Erythroblast (primary cell): ENCODE data around the gene EPB41L1.

Experiments
- DNase-seq, 2 experiments: peaks; one replicate each; lab custom pipeline; 2025; lab: John Stamatoyannopoulos, UW
- GATA1 ChIP-seq: IDR thresholded peaks from 2 replicates; pipeline ENCODE4 v1.6.1; 2011; ENCODE audit warnings: low read depth, mild to moderate bottlenecking, control low read depth, low read length, moderate library complexity
- POLR2A ChIP-seq: IDR thresholded peaks from 2 replicates; pipeline ENCODE4 v1.6.1; 2011; ENCODE audit warnings: mild to moderate bottlenecking, low read length

EPB41L1 gene

DNA sequence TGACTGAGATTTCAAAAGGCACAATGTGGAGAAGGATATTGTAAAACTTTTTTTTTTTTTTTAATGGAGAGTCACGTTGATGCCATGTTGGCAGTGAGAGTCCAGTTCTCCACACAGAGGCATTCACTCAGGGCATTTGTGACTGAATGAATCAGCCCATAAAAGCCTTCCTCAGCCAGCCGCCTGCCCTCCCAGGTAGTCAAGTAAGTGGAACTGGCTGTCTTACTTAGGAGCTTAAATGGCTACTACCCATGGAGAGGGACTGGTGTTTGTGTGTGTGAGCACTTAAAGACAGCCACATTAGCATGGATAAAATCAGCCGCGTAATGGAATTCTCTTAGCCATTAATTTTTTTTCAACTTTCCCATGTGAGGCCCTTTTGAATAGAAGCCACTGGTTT is 94.3 kb downstream of the EPB41L1 start:
- TF ChIP-seq POLR2A (no peak), GATA1 (no peak)
- no peak for DNase-seq

GRCh38 chr20:36249450-36249849 is 94.9 kb downstream of the EPB41L1 start:
- no peak for TF ChIP-seq GATA1
- no peak for TF ChIP-seq POLR2A
- no peak for DNase-seq

DNA sequence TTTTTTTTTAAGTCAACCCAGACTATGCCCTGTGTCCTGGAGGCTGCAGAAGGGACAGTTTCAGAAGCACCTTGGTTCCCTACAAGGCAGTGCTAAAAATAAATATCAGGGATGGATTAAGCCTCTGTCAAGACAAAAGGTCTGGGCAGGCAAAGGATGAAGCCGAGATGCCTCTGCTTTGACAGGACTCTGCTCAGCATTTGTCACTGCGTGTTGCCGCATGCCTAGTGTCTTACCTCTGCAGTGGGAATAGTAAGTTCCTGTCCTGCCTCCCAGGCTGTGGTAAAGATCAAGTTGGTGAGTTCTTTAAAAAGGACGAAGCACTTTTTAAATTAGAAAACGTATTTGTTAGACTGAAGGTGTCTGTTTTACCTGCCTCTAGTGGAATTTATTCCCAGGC is 96.9 kb downstream of the EPB41L1 start:
- DNase-seq = no peak
- no peak for TF ChIP-seq GATA1
- TF ChIP-seq POLR2A = no peak

DNA sequence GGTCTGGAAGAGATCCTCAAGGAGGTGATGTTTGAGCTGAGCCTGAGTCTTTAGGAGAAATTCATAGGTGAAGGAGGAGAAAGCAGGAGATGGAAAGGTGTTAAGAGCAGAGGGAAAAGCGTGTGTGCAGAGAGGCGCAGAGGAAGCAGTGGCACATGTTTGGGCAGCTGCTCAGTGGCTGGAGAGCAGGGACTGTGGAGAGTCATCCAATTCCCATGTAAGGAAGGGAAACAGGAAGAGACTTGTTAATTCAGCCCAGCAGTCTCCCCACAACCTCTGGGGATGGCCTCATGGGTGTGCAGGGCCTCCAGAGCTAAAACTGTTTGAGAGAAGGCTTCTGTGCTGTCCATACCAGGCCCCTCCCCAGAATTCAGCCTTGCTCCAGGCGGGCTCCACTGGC is 98.0 kb downstream of the EPB41L1 start:
- DNase-seq = no peak
- TF ChIP-seq GATA1 (no peak), POLR2A (no peak)

- DNase-seq = no peak
- TF ChIP-seq POLR2A (no peak), GATA1 (no peak)
These were observed 98.5 kb downstream of the EPB41L1 start for GRCh38 chr20:36253036-36253435.

DNA sequence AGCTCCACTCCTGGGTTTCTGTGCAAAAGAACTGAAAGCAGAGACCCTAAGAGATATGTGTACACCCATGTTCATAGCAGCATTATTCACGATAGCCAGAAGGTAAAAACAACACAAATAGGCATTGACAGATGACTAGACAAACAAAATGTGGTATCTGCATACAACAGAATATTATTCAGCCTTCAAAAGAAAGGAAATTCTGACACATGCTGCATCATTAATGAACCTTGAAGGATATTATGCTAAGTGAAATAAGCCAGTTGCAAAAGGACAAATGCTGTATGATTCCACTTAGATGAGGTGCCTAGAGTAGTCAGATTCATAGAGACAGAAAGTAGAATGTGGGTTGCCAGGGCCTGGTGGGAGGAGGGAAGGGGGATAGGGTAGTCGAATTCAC is 99.5 kb downstream of the EPB41L1 start:
- no peak for DNase-seq
- TF ChIP-seq POLR2A (no peak), GATA1 (no peak)

GRCh38 chr20:36255445-36255844 is 100.9 kb downstream of the EPB41L1 start:
- TF ChIP-seq GATA1 = no peak
- TF ChIP-seq POLR2A = no peak
- no peak for DNase-seq

- TF ChIP-seq POLR2A (no peak), GATA1 (no peak)
- no peak for DNase-seq
These were observed 104.9 kb downstream of the EPB41L1 start for GRCh38 chr20:36259177-36260061.

GRCh38 chr20:36260316-36260715 is 105.8 kb downstream of the EPB41L1 start:
- DNase-seq = no peak
- TF ChIP-seq GATA1 (no peak), POLR2A (no peak)

DNA sequence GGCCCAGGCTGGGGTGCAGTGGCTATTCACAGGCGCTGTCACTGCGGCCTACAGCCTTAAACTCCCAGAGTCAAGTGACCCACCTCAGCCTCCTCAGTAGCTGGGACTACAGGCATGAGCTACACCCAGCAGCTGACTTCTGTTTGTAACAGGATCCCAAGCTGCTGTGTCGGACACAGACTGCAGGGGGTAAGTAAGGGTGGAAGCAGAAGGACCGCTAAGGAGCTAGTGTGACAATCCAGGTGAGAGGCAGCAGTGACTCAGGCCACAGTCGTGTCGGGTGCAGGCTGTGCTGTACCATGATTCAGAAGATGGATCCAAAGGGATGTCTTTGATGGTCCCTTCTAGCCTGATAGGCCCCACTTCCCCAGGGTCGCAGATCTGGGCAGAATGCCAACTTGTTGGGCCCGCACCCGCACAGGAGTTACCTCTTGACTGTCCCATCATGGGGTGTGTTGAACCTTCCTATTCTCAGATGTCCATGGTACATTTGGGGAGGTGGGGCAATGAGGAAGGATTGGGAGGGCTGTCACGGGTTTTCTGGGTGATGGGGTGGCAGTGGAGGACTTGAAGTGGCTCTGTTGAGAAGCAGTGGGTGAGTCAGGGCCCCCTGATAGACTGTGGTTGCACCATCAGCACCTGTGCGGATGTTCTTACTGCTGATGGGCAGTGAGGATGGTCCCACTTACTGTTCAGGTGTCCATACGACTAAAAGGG is 107.0 kb downstream of the EPB41L1 start:
- TF ChIP-seq GATA1 (no peak), POLR2A (no peak)
- DNase-seq = no peak

GRCh38 chr20:36262440-36262839 is 107.9 kb downstream of the EPB41L1 start:
- no peak for DNase-seq
- TF ChIP-seq GATA1 = no peak
- TF ChIP-seq POLR2A = no peak

DNA sequence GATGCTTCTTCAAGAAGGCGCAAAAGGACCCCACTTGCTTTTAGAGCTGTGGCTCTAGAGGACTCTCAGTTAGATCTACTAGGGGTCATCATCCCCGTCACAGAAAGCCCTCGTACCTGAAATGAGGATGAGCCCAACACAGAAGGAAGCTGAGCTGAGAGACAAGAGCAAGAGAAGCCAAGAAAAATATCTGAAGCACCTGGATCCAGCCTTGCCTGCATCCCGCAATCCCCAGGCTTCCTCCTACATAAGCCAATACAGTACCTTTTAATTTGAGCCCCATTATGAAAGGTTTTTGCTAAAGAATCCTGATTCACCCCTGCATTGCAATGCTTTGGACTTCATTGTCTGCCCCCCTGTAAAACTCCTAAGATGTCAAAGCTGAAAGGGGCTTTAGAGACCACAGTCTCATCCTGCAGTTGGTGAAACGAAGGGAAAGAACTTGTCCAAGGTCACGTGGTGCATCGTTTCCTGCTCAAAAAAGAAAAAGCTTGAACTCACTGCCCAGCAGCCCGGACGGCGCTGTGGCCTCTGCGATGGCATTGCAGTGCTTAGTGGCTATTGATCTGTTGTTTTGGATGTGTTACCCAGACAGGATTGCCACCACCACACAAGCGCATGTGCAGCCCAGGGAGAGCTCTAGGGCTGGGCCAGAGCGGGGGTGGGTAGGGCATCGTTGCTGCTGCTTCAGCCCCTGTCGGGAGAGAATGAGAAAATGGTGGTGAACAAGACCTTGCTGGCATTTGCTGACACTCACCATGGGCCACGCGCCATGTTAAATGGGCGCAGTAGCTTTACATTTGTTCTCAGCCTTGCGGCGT is 110.1 kb downstream of the EPB41L1 start:
- TF ChIP-seq POLR2A (no peak), GATA1 (no peak)
- no peak for DNase-seq

DNA sequence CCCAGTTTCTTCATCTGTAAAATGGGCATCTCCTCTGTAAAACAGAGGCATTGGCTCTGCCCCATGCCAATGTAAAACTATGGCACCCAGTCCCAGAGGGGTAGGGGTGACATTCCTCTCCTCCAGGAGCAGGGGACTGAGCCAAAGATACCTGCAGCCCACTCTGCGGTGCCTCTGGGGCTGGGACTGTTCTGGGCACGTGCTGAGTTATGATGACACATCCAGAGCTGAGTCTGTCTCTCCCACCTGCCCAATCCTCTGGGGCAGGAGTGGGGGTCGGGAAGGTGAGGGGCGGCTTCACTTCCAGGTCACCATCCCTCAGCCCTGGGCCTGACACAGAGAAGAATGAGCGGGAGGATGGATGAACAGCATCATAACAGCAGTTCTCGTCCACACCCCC is 111.6 kb downstream of the EPB41L1 start:
- TF ChIP-seq GATA1 (no peak), POLR2A (no peak)
- DNase-seq = no peak
